NCI-H526 treated with DMSO at 0.1 percent for 48 hours (cell line): ENCODE results near the gene EID2.

Experiments
- DNase-seq: peaks from one replicate; lab custom pipeline; 2025; lab: John Stamatoyannopoulos, UW

Gene EID2

GRCh38 chr19:39539518-39540332, at the start of gene EID2:
Gene EID2, minus strand, starts transcription at chr19:39540161. Its CDS starts 82 bp downstream, at chr19:39540079.
- peak; percentile 95 for DNase-seq

DNA sequence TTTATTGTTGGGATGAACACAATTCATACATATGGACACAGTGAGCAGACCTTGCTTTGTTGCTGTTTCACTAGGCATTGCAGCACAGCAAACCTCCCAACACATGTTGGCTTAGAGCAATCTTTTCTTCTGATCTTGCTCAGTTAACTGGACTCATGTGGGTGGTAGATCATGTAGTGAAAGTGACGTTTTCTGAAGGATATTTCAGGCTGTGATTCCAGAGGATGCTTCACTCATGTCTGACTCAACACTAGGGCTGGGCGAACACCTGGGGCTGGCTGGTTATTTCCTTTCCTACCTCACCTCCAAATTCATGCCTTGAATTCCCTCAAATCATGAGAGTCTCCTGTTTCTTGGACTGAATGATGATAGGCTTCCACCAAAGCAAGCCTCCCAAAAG, 48.1 kb upstream of the EID2 start:
- no peak for DNase-seq

- DNase-seq, result no peak
Measured at GRCh38 chr19:39587496-39587895, 47.5 kb upstream of the EID2 start.

GRCh38 chr19:39582891-39583625, 43.1 kb upstream of the EID2 start:
- peak; percentile 32 for DNase-seq

GRCh38 chr19:39582442-39582841, 42.5 kb upstream of the EID2 start:
- no peak for DNase-seq

DNA sequence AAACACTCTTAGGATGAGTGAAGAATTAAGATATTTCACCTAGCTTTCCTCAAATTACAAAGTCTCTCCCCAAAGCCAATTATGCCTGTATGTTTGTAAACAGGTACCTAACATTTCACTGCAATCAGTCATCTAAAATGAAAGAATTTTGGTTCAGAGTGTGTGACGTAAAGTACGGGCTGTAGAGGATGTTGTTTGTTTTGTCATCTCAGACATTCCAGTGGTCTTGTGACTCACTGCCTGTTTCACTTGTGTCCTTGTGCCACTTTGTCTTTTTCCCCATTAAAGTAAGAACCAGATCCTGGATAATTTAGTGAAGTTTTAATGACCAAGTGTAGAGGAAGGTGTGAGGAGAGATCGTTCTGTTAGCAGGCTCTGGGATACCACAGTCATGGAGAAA, 28.6 kb upstream of the EID2 start:
- no peak for DNase-seq

DNA sequence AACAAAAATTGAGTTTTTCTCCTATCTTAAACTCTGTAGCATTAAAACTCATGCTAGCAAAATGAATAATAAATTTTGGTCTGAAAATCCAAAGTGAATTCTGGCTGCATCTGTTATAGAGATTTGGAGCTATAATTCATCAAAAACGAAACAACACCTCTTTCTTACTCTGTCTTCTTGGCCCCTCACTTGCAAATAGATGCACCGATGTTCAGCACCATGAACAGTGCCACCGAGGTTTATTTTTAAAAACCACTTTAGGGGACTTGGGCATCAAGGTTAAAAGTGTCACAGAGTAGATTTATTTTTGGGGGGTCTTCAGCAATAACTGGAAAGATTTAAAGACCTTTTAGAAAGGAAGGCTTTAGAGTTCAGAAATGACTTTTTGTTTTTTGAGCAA, 26.1 kb upstream of the EID2 start:
- DNase-seq, result no peak

GRCh38 chr19:39563408-39563807, 23.4 kb upstream of the EID2 start:
- DNase-seq, result no peak

DNA sequence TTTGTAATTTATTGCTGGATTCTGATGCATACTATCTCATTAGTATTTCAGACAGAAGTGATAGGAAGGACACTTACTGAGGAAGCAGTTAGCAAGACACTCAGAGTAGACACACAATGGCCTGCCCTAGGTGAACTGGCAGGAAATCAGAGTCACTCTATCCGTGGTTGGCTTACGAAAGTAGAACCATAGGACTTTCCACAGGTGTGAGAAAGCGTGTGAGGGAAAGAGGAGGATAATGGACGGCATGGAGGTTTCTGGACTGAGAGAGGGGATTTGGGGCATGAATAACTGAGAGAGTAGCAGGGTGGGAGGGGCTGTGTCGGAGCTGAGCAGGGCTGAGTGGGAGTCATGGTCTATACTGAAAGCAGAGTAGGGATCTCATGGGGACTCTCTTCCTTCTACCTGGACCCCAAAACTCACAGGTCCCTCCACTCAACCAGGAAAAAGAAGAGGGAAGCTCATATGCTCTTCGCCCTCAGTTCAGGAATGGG, 18.7 kb upstream of the EID2 start:
- no peak for DNase-seq

DNA sequence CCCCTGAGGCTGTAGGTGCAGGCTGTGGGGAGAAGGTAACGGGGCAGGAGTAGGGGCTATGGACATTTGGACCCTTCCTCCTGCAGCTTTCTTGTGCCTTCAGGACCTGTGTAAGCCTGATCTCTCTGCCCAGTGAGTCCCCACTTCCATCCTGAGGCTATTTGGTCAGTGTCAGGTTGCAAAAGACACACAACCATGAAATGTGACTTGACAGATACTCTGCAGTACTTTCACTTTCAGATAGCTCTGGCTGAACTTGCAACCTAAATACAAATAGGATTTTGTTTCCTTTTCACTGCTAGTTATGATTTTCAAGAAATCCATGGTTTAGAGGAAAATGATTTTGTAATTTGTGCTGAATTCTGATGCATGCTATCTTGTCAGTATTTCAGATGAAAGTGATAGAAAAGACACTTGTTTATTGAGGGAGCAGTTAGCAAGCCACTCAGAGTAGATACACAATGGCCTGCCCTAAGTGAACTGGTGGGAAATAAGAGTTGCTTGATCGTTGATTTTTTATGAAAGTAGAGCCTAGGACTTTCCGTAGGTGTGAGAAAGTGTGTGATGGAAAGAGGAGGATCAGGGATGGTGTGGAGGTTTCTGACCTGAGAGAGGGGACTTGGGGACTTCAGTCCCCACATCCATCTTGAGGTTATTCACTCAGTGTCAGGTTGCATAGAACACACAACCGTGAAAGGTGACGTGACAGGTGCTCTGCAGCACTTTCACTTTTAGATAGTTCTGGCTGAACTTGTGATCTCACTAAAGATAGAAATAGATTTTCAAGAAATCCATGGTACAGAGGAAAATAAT, 18.1 kb upstream of the EID2 start:
- peak; percentile 76 for DNase-seq

- DNase-seq, result no peak
Measured at GRCh38 chr19:39555883-39556282, 15.9 kb upstream of the EID2 start.

GRCh38 chr19:39554701-39555311, 14.8 kb upstream of the EID2 start:
- DNase-seq, result no peak

DNA sequence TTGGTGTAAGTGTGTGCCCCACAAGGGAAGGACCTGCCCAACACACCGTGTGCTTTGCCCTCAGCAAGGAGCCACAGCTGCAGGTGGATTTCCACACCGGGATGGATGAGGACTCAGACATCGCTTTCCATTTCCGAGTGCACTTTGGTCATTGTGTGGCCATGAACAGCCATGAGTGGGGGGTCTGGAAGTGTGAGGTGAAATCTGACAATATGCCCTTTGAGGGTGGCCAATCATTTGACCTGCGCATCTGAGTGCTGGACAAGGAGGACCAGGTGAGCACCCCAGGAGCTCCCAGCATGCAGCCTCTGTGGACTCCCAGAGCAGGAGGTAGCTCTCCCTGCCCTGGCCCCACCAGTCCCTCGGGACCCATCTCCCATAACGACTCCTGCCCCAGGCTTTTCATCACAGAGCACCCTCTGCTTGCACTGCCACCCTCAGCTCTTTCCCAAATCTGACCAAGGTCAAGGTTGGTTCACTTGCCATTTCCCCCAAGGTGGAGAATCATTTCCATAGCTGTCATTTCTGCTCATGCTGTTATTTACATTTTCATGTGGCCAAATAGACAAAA, 13.2 kb upstream of the EID2 start:
- peak; percentile 44 for DNase-seq

DNA sequence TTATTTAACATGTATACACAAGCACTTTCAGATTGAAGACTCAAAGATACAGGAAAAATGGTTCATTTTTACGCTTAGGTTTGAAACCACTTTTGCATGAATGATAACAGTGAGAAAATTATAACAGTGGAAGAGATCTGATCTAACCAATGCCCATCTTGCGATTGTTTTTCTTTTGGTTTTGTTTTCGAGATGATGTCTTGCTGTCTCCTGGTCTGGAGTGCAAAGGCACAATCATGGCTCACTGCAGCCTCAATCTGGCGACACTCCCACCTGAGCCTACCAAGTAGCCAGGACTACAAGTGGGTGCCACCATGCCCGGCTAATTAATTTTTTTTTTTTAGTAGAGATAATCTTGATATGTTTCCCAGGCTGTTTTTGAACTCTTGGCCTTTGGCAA, 10.2 kb upstream of the EID2 start:
- no peak for DNase-seq

DNA sequence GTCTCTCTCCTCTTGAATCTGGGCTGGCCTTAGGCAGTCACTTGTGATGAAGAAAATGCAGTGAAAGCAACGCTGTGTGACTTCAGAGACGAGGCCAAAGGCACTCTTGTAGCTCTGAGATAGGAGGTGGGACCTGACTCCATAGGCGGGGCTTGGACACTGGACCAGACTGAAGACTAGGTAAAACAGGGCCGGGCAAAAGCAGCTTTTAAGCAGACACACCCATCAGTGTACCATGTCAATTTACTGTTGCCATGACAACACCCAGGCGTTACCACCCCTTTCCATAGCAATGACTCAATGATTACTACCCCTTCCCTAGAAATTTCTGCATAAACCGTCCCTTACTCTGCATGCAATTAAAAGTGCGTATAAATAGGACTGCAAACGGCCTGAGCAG, 6.6 kb upstream of the EID2 start:
- no peak for DNase-seq

DNA sequence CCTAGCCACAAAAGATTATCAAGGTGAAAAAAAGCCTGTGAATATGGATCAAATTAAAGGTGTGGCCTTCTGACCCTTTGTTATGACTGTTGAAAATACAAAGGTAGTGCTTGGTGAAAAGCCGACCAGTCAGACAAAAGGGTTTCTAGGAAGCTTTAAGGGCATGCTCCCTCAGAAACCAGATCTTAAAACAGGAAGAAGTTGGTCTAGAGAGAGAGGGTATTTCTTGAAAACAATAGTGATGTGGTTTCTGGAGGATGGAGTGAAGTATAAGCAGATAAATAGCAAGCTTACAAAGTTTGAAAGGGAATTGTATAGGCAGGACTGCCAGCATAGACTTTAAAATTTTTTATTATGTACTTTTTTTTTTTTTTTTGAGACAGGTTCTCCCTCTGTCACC, 5.0 kb upstream of the EID2 start:
- DNase-seq, result no peak

- DNase-seq, result no peak
Measured at GRCh38 chr19:39544226-39544903, 4.4 kb upstream of the EID2 start.

DNA sequence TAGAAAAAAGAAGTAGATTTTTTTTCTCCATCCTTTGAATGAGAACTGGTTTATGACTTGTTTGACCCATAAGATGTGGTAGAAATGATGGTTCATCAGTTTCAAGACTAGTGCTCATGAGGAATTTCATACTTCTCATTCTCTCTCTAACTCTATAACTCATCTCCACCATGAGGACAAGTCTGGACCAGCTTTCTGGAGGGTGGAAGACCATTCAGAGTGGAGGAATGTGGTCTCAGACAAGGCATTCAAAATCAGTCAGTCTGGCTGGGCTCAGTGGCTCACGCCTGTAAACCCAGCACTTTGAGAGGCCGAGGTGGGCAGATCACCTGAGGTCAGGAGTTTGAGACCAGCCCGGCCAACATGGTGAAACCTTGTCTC, 3.5 kb upstream of the EID2 start:
- no peak for DNase-seq

DNA sequence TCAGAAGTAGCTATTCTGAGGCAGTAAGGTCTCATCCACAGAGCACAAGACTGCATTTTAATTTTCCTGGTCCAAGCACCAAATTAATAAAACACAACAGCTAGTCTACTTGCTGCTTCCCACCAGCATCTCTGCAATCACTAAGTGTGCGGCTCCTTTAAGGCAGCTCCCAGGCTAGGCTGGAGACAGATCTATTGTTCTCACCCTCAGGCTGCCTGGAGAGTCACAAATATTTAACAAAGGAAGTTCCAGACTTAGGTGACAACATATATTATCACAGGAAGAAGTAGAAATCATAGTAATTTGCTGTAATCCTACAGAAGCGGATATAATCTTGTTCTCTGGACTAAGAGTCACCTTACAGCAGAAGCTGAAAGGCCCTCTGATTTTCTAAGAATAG, 2.2 kb upstream of the EID2 start:
- DNase-seq, result no peak

DNA sequence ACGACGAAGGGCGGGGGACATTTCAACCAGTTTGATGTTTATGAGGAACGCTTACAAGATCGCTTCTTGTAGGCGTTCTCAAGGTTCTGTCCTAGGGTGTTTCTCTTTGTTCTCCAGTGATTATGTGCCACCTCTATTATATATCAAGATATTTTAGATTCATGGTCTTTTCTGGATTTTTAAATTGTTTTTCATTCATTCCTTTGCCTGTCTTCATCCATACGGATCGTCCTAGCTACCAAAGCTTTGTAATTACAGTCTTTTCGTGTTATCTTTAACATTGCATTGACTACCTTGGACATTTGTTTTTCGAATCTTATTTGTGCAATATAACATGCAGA, 342 bp upstream of the EID2 start:
- no peak for DNase-seq

DNA sequence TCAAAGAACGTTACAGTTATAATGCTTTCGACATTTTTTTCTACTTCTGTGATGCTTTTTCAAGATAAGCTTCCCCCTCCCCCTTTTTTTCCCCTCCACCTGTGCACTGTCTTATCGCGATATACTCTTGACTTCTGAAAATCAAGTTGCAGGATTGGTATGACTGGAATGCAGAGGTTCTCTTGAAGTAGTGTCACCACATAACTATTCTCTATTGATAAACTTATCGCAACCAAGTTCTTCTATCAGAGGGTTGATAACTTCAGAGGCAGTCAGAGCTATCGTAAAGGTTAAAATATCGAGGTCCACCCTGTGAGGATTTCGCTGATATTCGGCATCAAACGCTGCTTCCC, 820 bp downstream of the EID2 start:
- no peak for DNase-seq
